Hepatocyte (in vitro differentiated cells): Measurements from ENCODE around the gene TIMM29.

Experiments used
- CTCF ChIP-seq: fragments of 200-600 bp; sonication (generic); IDR thresholded peaks from 2 replicates; pipeline ENCODE4 v1.5.1; 2016; ENCODE audit warnings: antibody characterized with exemption, mild to moderate bottlenecking; ENCODE audit not compliant: poor library complexity
- EZH2 ChIP-seq: fragments of 200-600 bp; sonication (generic); IDR thresholded peaks from 2 replicates; pipeline ENCODE4 v1.6.1; 2016; ENCODE audit warnings: antibody characterized with exemption, mild to moderate bottlenecking, borderline replicate concordance

GRCh38 chr19:10911579-10912363, 16.8 kb upstream of the TIMM29 start:
- no peak for TF ChIP-seq CTCF
- TF ChIP-seq EZH2: no peak
